Fibroblast of lung (primary cell): ENCODE data around the gene PIK3R3. TPM values are rescaled to one million over a fixed set of nuclear protein-coding genes. Genes with fewer than 3 reads are reported as not detected.

Source experiments
- DNase-seq, 2 donors: peaks; one replicate each; pipeline versions ENCODE4 v3.0.0 to v3.0.0-alpha.2; 2010; ENCODE audit warnings: low read depth in 2 of 2
- H2AFZ ChIP-seq: 2 replicates; pipeline ENCODE4 v1.5.1; 2012; ENCODE audit warnings: low read length, control low read depth, inconsistent platforms
- H3K27ac ChIP-seq: 2 replicates; pipeline ENCODE4 v1.5.1; 2011; ENCODE audit warnings: low read length, control low read depth; ENCODE audit not compliant: insufficient read depth
- H3K27me3 ChIP-seq: 2 replicates; pipeline ENCODE4 v1.5.1; 2011; ENCODE audit warnings: mild to moderate bottlenecking, low read length; ENCODE audit not compliant: control insufficient read depth, insufficient read depth
- H3K36me3 ChIP-seq: 2 replicates; pipeline ENCODE4 v1.5.1; 2011; ENCODE audit warnings: low read length; ENCODE audit not compliant: control insufficient read depth, insufficient read depth
- H3K4me1 ChIP-seq: 2 replicates; pipeline ENCODE4 v1.5.1; 2011; ENCODE audit warnings: low read length; ENCODE audit not compliant: control insufficient read depth, insufficient read depth; ENCODE audit errors: extremely low read depth
- H3K4me2 ChIP-seq: 2 replicates; pipeline ENCODE4 v1.5.1; 2011; ENCODE audit warnings: low read length, control low read depth; ENCODE audit not compliant: insufficient read depth; ENCODE audit errors: extremely low read depth
- H3K4me3 ChIP-seq, 4 experiments: fragments of 200-600 bp in 1 of 4; sonication (generic) in 1 of 4; replicated peaks in 1 of 4; 2 replicates each; pipeline ENCODE4 v1.5.1; 2011 to 2016; ENCODE audit warnings: low read length in 4 of 4, low read depth in 3 of 4, mild to moderate bottlenecking in 3 of 4, control low read depth in 2 of 4, inconsistent platforms in 1 of 4, mixed read lengths in 1 of 4; ENCODE audit not compliant: insufficient read depth in 1 of 4; ENCODE audit errors: control extremely low read depth in 1 of 4
- H3K79me2 ChIP-seq: 2 replicates; pipeline ENCODE4 v1.5.1; 2012; ENCODE audit warnings: mild to moderate bottlenecking, low read length, inconsistent platforms; ENCODE audit not compliant: control insufficient read depth, insufficient read depth
- H3K9ac ChIP-seq: 2 replicates; pipeline ENCODE4 v1.5.1; 2011; ENCODE audit warnings: mild to moderate bottlenecking, low read length, control low read depth; ENCODE audit not compliant: insufficient read depth
- H3K9me3 ChIP-seq: 2 replicates; pipeline ENCODE4 v1.5.1; 2012; ENCODE audit warnings: low read depth, low read length; ENCODE audit not compliant: control insufficient read depth, insufficient read depth
- H4K20me1 ChIP-seq: 2 replicates; pipeline ENCODE4 v1.5.1; 2011; ENCODE audit warnings: low read length; ENCODE audit not compliant: control insufficient read depth, insufficient read depth; ENCODE audit errors: extremely low read depth
- CTCF ChIP-seq, 2 donors: IDR thresholded peaks in 1 of 2; conservative IDR thresholded peaks in 1 of 2; 1 replicate in 1 of 2; 2 replicates in 1 of 2; pipeline ENCODE4 v1.5.1; 2011 to 2012; ENCODE audit warnings: low read length in 2 of 2, control low read depth in 1 of 2, inconsistent platforms in 1 of 2, low read depth in 1 of 2, mild to moderate bottlenecking in 1 of 2
- EZH2 ChIP-seq: IDR thresholded peaks from 2 replicates; pipeline ENCODE4 v1.5.1; 2012; ENCODE audit warnings: low read length, control low read depth, mild to moderate bottlenecking; ENCODE audit errors: missing control alignments
- polyA plus RNA-seq, 2 donors: library from polyadenylated mRNA; depleted of rRNA in 1 of 2; stranded (reverse) in 1 of 2; unstranded in 1 of 2; fragments of >200 nt; gene quantifications; 2 replicates each; pipeline ENCODE4 v1.2.1, GENCODE V29; 2011 to 2012; ENCODE audit warnings: missing spikeins in 1 of 2
- total RNA-seq: library from RNA; depleted of rRNA; stranded (reverse); fragments of >200 nt; gene quantifications from 2 replicates; pipeline ENCODE4 v1.2.1, GENCODE V29; 2014

The PIK3R3 gene
- total and polyA plus RNA-seq, 2 donors (not counting 1 experiment from before 2014, with no cell fraction given), result 3.3 to 4.1 TPM

DNA sequence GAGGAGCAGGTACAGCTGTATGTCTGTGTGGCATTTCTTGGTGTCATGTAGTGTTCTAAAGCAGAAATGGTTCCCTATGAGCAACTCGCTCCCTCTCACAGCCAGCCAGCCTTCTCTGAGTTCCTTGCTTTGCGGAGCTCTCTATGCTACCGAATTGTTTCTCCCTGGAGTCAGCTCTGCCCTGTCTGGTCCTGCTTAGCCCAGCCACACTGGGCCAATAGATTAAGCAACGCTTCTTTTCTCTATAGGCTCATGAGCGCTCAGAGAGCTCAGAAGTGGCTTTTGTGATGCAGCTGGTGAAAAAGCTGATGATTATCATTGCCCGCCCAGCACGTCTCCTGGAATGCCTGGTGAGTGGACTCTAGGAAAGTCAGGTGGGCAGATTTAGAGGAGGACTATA lies 113.1 kb downstream of the PIK3R3 start:
- no peak for DNase-seq
- no peaks in the 10 kb centered on the region for H4K20me1 ChIP-seq
- no peaks in the 10 kb centered on the region for H3K4me1 ChIP-seq
- H3K9ac ChIP-seq, result no peak overlapping the region
- no peak overlapping the region for H3K4me2 ChIP-seq
- H3K4me3 ChIP-seq, result no peak overlapping the region
- no peak overlapping the region for H3K27ac ChIP-seq
- H3K36me3 ChIP-seq, result peaks cover 4% of the 10 kb centered on the region
- H2AFZ ChIP-seq, result no peak overlapping the region
- H3K79me2 ChIP-seq, result no peaks in the 10 kb centered on the region
- H3K27me3 ChIP-seq, result no peaks in the 10 kb centered on the region
- TF ChIP-seq EZH2 (no peak), CTCF (conservative IDR thresholded peaks at IDR 0.05 in 1 of 2, IDR thresholded peaks at IDR 0.05 in 1 of 2; ENCODE audit: low read depth in 1 of 2, low read length in 2 of 2) (no peak)
- no peaks in the 10 kb centered on the region for H3K9me3 ChIP-seq

DNA sequence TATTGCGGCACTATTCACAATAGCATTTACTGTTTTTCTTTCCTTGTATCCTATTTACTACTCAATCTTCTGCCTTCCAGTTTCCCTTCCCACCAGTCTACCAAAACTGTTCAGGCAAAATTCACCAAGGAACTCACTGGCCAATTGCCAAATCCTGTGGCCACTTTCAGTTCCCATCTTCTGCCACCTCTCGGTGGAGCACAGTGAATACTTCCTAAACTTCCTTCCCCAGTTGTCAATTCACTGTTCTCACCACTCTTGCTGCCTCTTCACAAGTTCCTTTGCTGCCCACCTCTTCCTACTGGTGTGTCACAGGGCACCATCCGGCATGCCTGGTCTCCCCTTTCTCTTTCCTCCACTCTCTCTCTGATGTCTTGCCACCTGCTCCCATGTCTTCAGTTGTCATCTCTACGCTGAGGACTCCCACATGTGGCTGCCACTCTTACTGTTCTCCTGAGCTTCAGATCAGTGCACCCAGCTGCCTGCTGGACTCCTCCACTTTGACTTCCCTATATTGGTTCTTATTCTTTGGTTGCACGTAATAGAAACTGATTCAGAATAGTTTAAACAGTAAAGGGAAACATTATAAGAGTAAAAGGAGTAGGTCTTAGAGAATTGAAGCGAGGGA lies 114.4 kb downstream of the PIK3R3 start:
- Histone ChIP-seq H3K4me2 (no peak overlapping the region), H3K27ac (no peak overlapping the region), H3K9ac (no peak overlapping the region), H3K79me2 (no peaks in the 10 kb centered on the region), H3K27me3 (no peaks in the 10 kb centered on the region), H4K20me1 (no peaks in the 10 kb centered on the region), H3K4me1 (no peaks in the 10 kb centered on the region), H3K36me3 (peaks cover 2% of the 10 kb centered on the region), H3K4me3 (no peak overlapping the region), H3K9me3 (no peaks in the 10 kb centered on the region), H2AFZ (no peak overlapping the region)
- TF ChIP-seq CTCF (conservative IDR thresholded peaks at IDR 0.05 in 1 of 2, IDR thresholded peaks at IDR 0.05 in 1 of 2; ENCODE audit: low read depth in 1 of 2, low read length in 2 of 2) (no peak), EZH2 (no peak)
- DNase-seq, result no peak

DNA sequence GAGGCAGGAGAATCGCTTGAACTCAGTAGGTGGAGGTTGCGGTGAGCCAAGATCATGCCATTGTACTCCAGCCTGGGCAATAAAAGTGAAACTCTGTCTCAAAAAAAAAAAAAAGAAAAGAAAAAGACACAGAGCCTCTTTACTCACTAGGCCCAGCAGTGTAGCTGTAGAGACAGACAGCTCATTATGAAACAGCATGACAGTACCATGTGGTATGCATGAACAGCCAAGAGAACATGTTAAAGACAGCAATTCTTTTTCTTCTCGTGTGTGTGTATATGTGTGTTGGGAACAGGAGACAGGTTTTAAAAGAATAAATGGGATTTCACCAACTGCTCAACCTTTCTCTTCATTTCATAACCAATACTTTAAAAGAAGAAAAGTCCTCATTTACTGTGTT lies 118.8 kb downstream of the PIK3R3 start:
- H4K20me1 ChIP-seq, result no peaks in the 10 kb centered on the region
- H3K4me3 ChIP-seq, result no peak overlapping the region
- TF ChIP-seq CTCF (conservative IDR thresholded peaks at IDR 0.05 in 1 of 2, IDR thresholded peaks at IDR 0.05 in 1 of 2; ENCODE audit: low read depth in 1 of 2, low read length in 2 of 2) (no peak), EZH2 (no peak)
- no peaks in the 10 kb centered on the region for H3K9me3 ChIP-seq
- peaks cover 2% of the 10 kb centered on the region for H3K36me3 ChIP-seq
- H3K4me2 ChIP-seq, result no peak overlapping the region
- H3K27me3 ChIP-seq, result no peaks in the 10 kb centered on the region
- no peak overlapping the region for H3K27ac ChIP-seq
- no peak for DNase-seq
- H2AFZ ChIP-seq, result no peak overlapping the region
- H3K9ac ChIP-seq, result no peak overlapping the region
- H3K4me1 ChIP-seq, result no peaks in the 10 kb centered on the region
- H3K79me2 ChIP-seq, result no peaks in the 10 kb centered on the region
